Transverse colon (tissue), 4 donors: ENCODE data around the gene AHNAK2. TPM values are rescaled to one million over a fixed set of nuclear protein-coding genes. Genes with fewer than 3 reads are reported as not detected.

ENCODE experiments used
- DNase-seq: peaks from one replicate; pipeline ENCODE4 v3.0.0-alpha.2; 2019
- H3K27ac ChIP-seq, 4 donors: fragments of 200-600 bp; sonication (generic); 2 replicates each; pipeline ENCODE4 v1.5.1; 2016 to 2018; ENCODE audit warnings: inconsistent platforms in 4 of 4
- H3K27me3 ChIP-seq: fragments of 200-600 bp; sonication (generic); 2 replicates; pipeline ENCODE4 v1.5.1; 2017; ENCODE audit warnings: inconsistent platforms
- H3K36me3 ChIP-seq, 4 donors: fragments of 200-600 bp; sonication (generic); 2 replicates each; pipeline ENCODE4 v1.5.1; 2017 to 2019; ENCODE audit warnings: inconsistent platforms in 4 of 4
- H3K4me1 ChIP-seq, 4 donors: fragments of 200-600 bp; sonication (generic); 2 replicates each; pipeline ENCODE4 v1.5.1; 2017 to 2020; ENCODE audit warnings: inconsistent platforms in 4 of 4
- H3K4me3 ChIP-seq, 4 donors: fragments of 200-600 bp; sonication (generic); 1 replicate in 1 of 4; 2 replicates in 3 of 4; pipeline versions ENCODE4 v1.5.1 to v1.6.1; 2017 to 2019; ENCODE audit warnings: inconsistent platforms in 4 of 4
- H3K9me3 ChIP-seq, 2 donors: fragments of 200-600 bp; sonication (generic); 2 replicates each; pipeline ENCODE4 v1.5.1; 2017 to 2019; ENCODE audit warnings: inconsistent platforms in 2 of 2
- CTCF ChIP-seq, 5 experiments: fragments of 200-600 bp in 3 of 5; fragments of 450-650 bp in 2 of 5; sonication (generic) in 3 of 5; IDR thresholded peaks; 1 replicate in 2 of 5; 2 replicates in 3 of 5; pipeline ENCODE4 v1.5.1; 2016 to 2017; ENCODE audit warnings: antibody characterized with exemption in 5 of 5, inconsistent platforms in 3 of 5, mild to moderate bottlenecking in 2 of 5, moderate library complexity in 1 of 5
- EP300 ChIP-seq: sonication (generic); formaldehyde crosslinking; IDR thresholded peaks from one replicate; pipeline ENCODE4 v1.6.1; 2017; ENCODE audit warnings: antibody characterized with exemption, low read depth
- POLR2A ChIP-seq: fragments of 450-650 bp; IDR thresholded peaks from one replicate; pipeline ENCODE4 v1.6.1; 2016; ENCODE audit warnings: antibody characterized with exemption, mild to moderate bottlenecking, moderate library complexity
- POLR2AphosphoS5 ChIP-seq, 3 donors: sonication (generic); formaldehyde crosslinking; IDR thresholded peaks; one replicate each; pipeline ENCODE4 v1.6.1; 2016; ENCODE audit warnings: antibody characterized with exemption in 3 of 3
- WGBS, 2 donors: methylation state at CpG; one replicate each; pipeline ENCODE4 v1.1.5; 2018; ENCODE audit warnings: low coverage in 1 of 2; 5-methylcytosine and 5-hydroxymethylcytosine counted together
- in situ Hi-C, 4 donors: fragments of 200-750 bp; cut with MboI; loops; one replicate each; pipeline versions ENCODE4 v1.15.0 to v1.15.1; 2017; ENCODE audit warnings: low sequenced_read_pairs in 3 of 4, low pct_ligation_motif_present in 1 of 4, low pct_unique_long_range_greater_than_20kb in 1 of 4
- intact Hi-C: fragments of 100-400 bp; cut with DNase I; formaldehyde crosslinking; loops from one replicate; pipeline ENCODE4 v1.15.1; 2023; ENCODE audit warnings: low total_unique reads
- total RNA-seq, 4 donors: library from RNA; depleted of rRNA; stranded (reverse); fragments of >200 nt; gene quantifications; one replicate each; pipeline ENCODE4 v1.1.0, GENCODE V29; 2016

Gene AHNAK2
- total RNA-seq, 4 donors from 2014 or later: 19.4 to 75.2 (median 28.5) TPM

GRCh38 chr14:104937694-104938365 is 40.3 kb downstream of the AHNAK2 start:
- H3K27ac ChIP-seq: no peak overlapping the region
- no peaks in the 10 kb centered on the region for H3K9me3 ChIP-seq
- in situ Hi-C loops (no loop called here), intact Hi-C loops (no loop called here)
- WGBS, 2 donors: 75 to 88% methylated on average over 9 to 11 of the region's 11 CpGs
- DNase-seq: no peak
- no peaks in the 10 kb centered on the region for H3K36me3 ChIP-seq
- H3K27me3 ChIP-seq: peaks cover 40% of the 10 kb centered on the region
- no peak overlapping the region for H3K4me3 ChIP-seq
- H3K4me1 ChIP-seq: peaks cover 0 to 8% (median 4%) of the 10 kb centered on the region in 4 donors
- no peak for TF ChIP-seq CTCF (IDR thresholded peaks at IDR 0.05)
- no peak for TF ChIP-seq POLR2AphosphoS5 (IDR thresholded peaks at IDR 0.05)
- no peak for TF ChIP-seq POLR2A
- no peak for TF ChIP-seq EP300

GRCh38 chr14:104937161-104937560 is 41.0 kb downstream of the AHNAK2 start:
- WGBS, 2 donors: 64% methylated on average over 4 of the region's 4 CpGs; no CpG with 5 or more reads in 1 of the 2 donors
- Histone ChIP-seq H3K36me3 (no peaks in the 10 kb centered on the region), H3K4me3 (no peak overlapping the region), H3K27ac (no peak overlapping the region), H3K4me1 (peaks cover 0 to 13% (median 7%) of the 10 kb centered on the region in 4 donors), H3K9me3 (no peaks in the 10 kb centered on the region), H3K27me3 (peaks cover 47% of the 10 kb centered on the region)
- intact Hi-C loops: no loop called here
- TF ChIP-seq EP300 (no peak), POLR2A (no peak), POLR2AphosphoS5 (IDR thresholded peaks at IDR 0.05) (no peak), CTCF (IDR thresholded peaks at IDR 0.05) (no peak)
- DNase-seq: no peak
- in situ Hi-C loops: no loop called here

GRCh38 chr14:104936361-104937155 is 41.6 kb downstream of the AHNAK2 start:
- in situ Hi-C loops: no loop called here
- H3K27me3 ChIP-seq: peaks cover 53% of the 10 kb centered on the region

More at GRCh38 chr14:104936361-104937155, 41.6 kb downstream of the AHNAK2 start:
- intact Hi-C loops: no loop called here
- 63% methylated on average over 10 of the region's 10 CpGs; no CpG with 5 or more reads in 1 of the 2 donors for WGBS, 2 donors
- DNase-seq: no peak
- Histone ChIP-seq H3K4me3 (no peak overlapping the region), H3K4me1 (peaks cover 0 to 13% (median 7%) of the 10 kb centered on the region in 4 donors), H3K36me3 (no peaks in the 10 kb centered on the region), H3K9me3 (no peaks in the 10 kb centered on the region), H3K27ac (no peak overlapping the region)
- TF ChIP-seq CTCF (IDR thresholded peaks at IDR 0.05): no peak
- no peak for TF ChIP-seq EP300
- TF ChIP-seq POLR2AphosphoS5 (IDR thresholded peaks at IDR 0.05): no peak
